ENCODE measurements around the gene MRPL41.
A peak's percentile ranks its signal among the peaks of the same experiment; 100 is the strongest.
"Not testable (repeated sequence)": the region's sequence is repeated elsewhere in the genome, so short reads cannot be mapped to it uniquely, and the experiment has no call there.

The MRPL41 gene

DNA sequence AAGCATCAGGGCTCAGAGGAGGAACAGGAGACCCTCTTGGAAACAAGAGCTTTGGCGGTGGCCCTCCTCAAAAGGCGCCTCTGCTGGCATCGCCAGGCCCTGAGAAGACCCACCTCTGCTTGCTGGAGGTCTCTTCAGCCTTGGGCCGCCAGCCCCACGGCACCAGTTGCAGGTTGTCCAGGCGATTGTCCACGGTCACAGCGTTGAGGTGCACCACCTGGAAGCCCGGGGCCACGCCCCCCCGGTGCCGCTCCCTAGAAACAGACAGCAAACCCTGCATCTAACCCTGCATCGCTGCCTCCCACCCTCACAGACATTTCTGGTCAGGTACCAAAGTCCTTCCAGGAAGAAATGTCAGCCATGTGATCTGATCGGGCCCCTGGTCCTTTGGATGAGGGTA is 35.2 kb downstream of the MRPL41 start:
- no peak for DNase-seq

DNA sequence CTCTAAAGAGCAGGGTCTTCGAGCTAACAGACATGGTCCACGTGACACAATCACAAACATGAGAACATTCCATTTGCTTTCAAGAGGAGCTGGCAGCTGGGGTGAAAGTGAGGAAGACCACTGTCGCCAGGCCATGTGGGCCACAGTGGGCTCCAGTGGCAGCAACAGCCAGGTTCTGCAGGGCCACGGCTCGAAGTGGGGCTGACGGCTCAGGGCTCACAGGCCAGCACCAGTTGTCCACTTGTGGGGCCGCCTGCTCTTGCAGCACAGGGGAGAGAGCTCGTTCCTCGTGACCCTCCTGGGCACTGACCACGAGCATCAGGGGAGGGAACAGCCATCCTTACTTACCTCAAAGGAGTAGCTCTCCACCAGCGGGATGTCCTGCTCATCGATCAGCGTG is 36.6 kb downstream of the MRPL41 start:
- DNase-seq = no peak

DNA sequence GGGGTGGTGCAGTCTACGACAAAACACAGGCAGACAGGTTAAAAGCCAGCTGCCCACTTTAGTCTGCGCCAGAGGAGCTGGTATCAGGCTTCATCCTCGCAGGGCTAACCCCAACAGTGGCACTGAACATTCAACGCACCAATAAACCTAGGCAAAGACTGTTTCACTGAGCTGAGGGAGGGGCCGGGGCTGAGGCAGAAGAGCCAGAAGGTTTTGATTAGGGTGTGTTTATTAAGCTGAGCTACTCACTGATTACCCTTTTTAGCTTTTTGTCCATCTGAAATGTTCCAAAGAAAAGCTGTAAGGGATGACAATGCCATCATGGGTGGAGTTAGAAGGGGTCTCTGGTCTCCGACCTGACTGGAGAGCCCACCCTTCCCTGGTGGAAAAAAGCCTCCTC is 37.2 kb downstream of the MRPL41 start:
- DNase-seq = no peak

DNA sequence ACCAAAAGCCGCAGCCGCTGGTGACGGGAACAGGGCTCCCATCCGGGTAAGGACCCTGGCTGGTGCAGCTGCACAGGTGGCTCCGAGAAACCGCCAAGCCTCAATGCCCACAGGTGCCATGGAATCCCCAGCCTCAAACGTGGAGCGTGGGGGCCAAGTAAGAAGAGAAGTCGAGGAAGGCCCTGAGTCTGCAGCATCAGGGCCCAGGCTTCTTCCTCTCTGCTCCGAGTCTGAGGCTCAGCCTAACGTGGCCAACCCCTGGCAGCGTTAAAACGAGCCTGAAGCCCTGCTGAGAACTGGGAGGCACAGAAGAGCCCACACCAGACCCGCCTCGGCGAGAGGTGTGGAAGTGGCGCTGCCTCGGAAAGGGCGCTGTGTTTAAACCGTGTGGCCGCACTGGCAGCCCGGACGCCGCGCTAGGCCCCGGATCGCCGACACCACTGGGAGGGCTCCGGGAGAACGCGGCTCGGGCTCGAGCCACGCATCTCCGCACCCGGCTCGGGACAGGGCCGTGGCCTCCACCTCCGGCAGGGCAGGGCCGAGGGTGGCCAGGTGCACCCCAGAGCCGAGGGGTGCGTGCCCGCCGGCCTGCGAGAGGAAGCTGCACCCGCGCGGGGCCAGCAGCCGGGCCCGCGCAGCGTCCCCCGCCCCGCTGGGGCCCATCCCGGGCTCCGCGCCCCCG is 37.9 kb downstream of the MRPL41 start:
- DNase-seq = no peak

DNA sequence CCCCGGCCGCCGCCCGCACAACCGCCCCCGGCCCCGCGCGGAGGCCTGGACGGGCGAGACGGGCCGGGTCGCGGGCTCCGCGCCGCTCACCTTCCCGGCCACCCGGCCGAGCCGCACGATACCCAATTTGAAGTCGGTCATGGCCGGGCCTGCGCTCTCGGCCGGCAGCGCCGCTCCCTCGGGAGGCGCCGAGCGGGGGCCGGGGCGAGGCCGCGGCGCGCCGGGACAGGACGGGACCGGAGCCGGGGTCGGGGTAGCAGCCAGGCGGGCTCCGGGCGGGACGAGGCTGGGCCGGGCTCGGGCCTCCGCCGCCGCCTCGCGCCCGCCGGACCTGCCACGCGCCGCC is 38.4 kb downstream of the MRPL41 start:
- DNase-seq = no peak

DNA sequence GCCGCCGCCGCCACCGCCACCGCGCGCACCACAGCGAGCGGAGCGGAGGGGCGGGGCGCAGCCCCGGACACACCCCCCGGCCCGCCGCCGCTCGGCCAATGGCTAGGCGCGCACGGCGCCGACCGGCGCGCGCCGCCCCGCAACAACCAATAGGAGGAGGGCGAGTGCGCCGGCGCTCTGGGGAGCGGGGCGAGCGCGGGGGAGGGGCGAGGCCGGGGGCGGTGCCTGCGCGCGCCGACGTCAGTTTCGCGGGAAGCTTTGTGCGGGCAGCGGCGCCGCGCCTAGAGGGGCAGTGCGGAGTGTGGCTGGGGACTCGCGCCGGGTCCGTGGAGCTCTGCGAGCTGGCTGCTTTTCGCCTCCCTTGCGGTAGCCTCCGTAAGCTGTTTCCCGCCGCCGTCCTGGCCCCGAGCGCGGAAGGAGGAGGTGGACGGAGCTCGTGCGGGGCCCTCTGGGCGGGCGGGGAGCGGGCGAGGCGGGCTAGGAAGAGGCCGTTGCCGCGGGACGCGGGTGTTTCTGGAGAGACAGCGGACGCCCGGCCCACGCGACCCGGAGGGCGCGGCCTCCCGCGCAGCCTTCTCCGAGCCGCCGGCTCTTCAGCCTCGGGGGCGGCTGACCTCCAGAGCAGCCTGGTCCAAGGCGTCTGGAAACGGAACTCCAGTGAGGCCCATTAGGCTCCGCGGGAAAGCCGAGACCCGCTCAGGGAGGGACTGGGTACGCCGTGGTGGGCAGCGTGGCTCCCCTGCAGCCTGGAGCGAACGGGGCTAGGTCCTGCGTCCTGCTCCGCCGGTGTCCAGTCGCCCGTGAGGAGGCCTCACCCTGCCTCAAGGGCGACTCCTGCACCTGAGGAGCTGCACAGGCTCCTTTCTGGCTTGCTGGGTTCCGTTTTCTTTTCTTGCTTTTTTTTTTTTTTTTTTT is 39.0 kb downstream of the MRPL41 start, which contains the start of gene ZMYND19:
TSS of gene ZMYND19 (minus strand) at position 44 of the 915 bp plus-strand sequence. CDS start 249 bp downstream, outside the sequence.
- DNase-seq = peak; percentile 83 to 93 (median 85)

DNA sequence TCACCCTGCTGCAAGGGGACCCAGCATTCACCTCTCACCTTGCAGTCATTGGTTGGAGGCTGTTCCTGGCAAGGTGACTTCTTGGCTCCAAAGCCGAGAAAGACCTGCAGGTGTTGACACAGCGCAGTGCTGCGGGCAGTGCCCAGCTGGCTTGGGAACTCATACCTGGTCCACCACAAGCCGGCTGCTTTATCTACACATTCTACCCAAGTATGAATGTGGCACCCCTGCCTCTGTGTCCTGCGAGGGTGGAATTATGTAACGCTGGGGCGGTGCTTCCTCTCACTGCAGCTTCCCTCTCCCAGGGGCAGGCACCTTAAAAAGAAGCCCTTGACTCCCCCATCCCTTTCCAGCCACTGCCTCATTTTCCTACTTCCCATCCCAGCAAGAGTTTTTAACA is 41.1 kb downstream of the MRPL41 start:
- no peak for DNase-seq

DNA sequence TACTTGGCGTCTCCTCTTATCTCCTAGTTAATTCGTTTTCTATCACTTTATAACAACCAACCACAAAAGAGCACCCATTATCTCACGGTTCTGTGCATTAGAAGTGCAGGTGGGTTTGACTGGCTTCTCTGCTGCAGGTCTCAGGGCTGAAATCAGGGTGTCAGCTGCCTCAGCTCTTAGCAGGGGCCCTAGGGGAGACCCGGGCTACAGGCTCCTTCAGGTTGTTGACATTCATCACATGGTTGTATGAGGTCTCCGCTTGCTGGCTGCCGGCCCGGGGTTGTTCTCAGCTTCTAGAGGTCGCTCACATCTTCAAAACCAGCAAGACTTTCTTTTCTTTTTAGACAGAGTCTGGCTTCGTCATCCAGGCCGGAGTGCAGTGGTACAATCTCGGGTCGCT is 41.5 kb downstream of the MRPL41 start:
- DNase-seq = no peak

DNA sequence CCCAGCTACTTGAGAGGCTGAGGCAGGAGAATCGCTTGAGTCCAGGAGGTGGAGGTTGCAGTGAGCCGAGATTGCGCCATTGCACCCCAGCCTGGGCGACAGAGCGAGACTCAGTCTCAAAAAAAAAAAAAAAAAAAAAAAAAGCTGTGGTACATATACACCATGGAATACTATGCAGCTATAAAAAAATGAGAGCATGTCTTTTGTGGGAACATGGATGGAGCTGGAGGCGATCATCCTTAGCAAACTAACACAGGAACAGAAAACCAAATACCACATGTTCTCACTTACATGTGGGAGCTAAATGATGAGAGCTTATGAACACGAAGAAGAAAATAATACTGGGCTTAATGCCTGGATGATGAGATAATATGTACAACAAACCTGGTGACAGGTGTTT is 44.9 kb downstream of the MRPL41 start:
- not testable (repeated sequence) for DNase-seq

DNA sequence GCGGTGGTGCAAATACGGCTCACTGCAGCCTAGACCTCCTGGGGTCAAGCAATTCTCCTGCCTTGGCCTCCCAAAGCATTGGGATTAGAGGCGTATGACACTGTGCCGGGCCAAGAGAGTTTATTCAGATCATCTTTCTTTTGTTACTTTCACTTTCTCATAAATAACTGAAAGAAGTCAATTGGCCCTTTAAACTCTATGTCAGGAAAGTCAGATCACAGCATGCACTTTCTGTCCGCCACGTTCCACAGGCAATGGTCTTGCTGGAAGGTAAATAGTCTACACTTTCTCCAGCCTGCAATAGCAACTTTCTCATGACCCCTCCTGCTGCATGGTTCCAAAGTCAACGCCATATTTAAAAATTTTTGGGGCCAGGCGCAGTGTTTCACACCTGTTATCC is 47.3 kb downstream of the MRPL41 start:
- no peak for DNase-seq
